ENCODE data around the gene THBS4.

- TF ChIP-seq CTCF (tag by site-specific recombination; IDR thresholded peaks at IDR 0.05) (no peak), ZNF433 (tag by site-specific recombination; IDR thresholded peaks at IDR 0.05; ENCODE audit: low read depth) (no peak), PATZ1 (tag by site-specific recombination; IDR thresholded peaks at IDR 0.05) (no peak)
Observed at GRCh38 chr5:80082281-80082680, 47.1 kb downstream of the THBS4 start.

All from HEK293 (cell line).